ENCODE measurements around the gene TMEM43. TPM values are rescaled to one million over a fixed set of nuclear protein-coding genes. Genes with fewer than 3 reads are reported as not detected.

The TMEM43 gene
- total RNA-seq, 1 experiment from 2014 or later, result 32.4 TPM

DNA sequence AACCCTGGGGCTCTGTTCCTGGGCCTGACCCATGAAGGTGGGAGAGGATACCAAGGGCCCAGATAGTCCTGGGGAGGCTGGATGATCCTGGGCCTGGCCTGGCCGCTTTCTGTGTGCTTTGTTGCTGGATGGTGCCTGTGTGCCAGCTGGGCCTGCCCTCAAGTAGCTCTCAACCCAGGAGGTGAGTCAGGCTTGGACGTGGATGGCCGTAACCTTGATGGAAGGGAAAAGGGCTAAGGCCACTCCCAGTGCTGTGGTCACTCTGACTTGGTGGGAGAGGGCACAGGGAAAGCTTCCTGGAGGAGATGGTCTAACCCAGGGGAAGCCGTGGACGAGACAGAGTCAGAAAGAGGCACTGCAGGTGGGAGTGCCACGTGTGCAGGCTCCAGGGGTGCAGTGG, 9.4 kb downstream of the TMEM43 start:
- no peak overlapping the region for H3K9ac ChIP-seq (ENCODE audit: low read length)
- H3K9me3 ChIP-seq (ENCODE audit: control insufficient read depth in 1 of 2, insufficient read depth in 1 of 2, low read depth in 1 of 2, low read length in 2 of 2), result no peaks in the 10 kb centered on the region
- no peak for TF ChIP-seq CBX3 (IDR thresholded peaks at IDR 0.05; ENCODE audit: low read depth)
- TF ChIP-seq POLR2AphosphoS5 (IDR thresholded peaks at IDR 0.05; ENCODE audit: low read depth, low read length), result no peak
- TF ChIP-seq ELF1 (IDR thresholded peaks at IDR 0.05; ENCODE audit: borderline replicate concordance, low read depth), result no peak
- TF ChIP-seq ATF3 (IDR thresholded peaks at IDR 0.05), result no peak
- TF ChIP-seq POLR2A (IDR thresholded peaks at IDR 0.05; ENCODE audit: borderline replicate concordance, extremely low read depth, insufficient read depth, insufficient read length), result no peak
- no peak for TF ChIP-seq JUND (IDR thresholded peaks at IDR 0.05)
- TF ChIP-seq, protein P1, sequence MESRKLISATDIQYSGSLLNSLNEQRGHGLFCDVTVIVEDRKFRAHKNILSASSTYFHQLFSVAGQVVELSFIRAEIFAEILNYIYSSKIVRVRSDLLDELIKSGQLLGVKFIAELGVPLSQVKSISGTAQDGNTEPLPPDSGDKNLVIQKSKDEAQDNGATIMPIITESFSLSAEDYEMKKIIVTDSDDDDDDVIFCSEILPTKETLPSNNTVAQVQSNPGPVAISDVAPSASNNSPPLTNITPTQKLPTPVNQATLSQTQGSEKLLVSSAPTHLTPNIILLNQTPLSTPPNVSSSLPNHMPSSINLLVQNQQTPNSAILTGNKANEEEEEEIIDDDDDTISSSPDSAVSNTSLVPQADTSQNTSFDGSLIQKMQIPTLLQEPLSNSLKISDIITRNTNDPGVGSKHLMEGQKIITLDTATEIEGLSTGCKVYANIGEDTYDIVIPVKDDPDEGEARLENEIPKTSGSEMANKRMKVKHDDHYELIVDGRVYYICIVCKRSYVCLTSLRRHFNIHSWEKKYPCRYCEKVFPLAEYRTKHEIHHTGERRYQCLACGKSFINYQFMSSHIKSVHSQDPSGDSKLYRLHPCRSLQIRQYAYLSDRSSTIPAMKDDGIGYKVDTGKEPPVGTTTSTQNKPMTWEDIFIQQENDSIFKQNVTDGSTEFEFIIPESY (IDR thresholded peaks at IDR 0.05; ENCODE audit: extremely low read depth, insufficient replicate concordance, low read length), result no peak
- CTCF ChIA-PET, result no interaction called here
- peaks cover 6 to 14% of the 10 kb centered on the region in 2 experiments; a peak in 3 of 4 replicates for H3K4me1 ChIP-seq (ENCODE audit: control insufficient read depth in 1 of 2, insufficient read depth in 2 of 2, low read length in 2 of 2)
- intact Hi-C loops (cut with micrococcal nuclease), result no loop called here
- H3K4me2 ChIP-seq (ENCODE audit: low read length), result no peak overlapping the region
- RAD21 ChIA-PET (ENCODE audit: low non-redundant PET in 1 of 2, low total read pairs in 2 of 2, uncharacterized antibody in 2 of 2, unreplicated experiment in 2 of 2), result no interaction called here
- peaks cover 22 to 47% of the 10 kb centered on the region in 2 experiments; a peak in 3 of 4 replicates for H3K36me3 ChIP-seq (ENCODE audit: control insufficient read depth in 1 of 2, insufficient read depth in 2 of 2, low read length in 2 of 2)
- POLR2A ChIA-PET, result interaction anchor here (2.3 kb wide), 1 partner anchor 9 kb away, joined by 8 read pairs; the partner anchor contains the start of genes CHCHD4 and TMEM43
- no peak for ATAC-seq
- H3K27me3 ChIP-seq (ENCODE audit: insufficient read depth, low read length), result no peaks in the 10 kb centered on the region
- no peaks in the 10 kb centered on the region for H4K20me1 ChIP-seq (ENCODE audit: insufficient read depth)
- no peaks in the 10 kb centered on the region for H3K9me2 ChIP-seq (ENCODE audit: insufficient read depth)
- no peak for DNase-seq (ENCODE audit: low read depth, low spot score)
- BruUV-seq (replicated peaks), result no TSS peak
- H3K27ac ChIP-seq (ENCODE audit: low read depth, low read length), result no peak overlapping the region
- no peak overlapping the region for H3K4me3 ChIP-seq (replicated peaks in 1 of 2; ENCODE audit: low read depth in 1 of 2, low read length in 2 of 2)
- H3K79me2 ChIP-seq (ENCODE audit: insufficient read depth, low read length), result peaks cover 4% of the 10 kb centered on the region
- no peak overlapping the region for H2AFZ ChIP-seq (ENCODE audit: low read depth, low read length, poor library complexity, severe bottlenecking)

DNA sequence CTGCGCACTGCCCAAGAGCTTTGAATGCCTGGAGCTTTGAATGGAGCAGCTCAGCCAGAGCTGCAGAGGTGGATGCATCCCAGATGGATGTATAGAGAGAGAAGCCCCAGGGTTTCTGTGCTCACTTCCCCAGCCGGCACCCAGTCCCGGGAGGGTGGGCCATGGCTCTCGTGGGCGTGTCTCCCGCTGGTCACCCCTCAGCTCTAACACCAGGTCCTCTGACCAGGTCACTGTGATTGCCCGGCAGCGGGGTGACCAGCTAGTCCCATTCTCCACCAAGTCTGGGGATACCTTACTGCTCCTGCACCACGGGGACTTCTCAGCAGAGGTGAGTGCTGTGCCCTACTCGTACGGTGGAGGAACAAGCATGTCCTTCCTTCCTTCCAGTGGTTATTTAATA, 10.7 kb downstream of the TMEM43 start:
- DNase-seq (ENCODE audit: low read depth, low spot score) (no peak), ATAC-seq (no peak)
- Histone ChIP-seq H3K4me2 (ENCODE audit: low read length) (no peak overlapping the region), H3K27me3 (ENCODE audit: insufficient read depth, low read length) (no peaks in the 10 kb centered on the region), H4K20me1 (ENCODE audit: insufficient read depth) (no peaks in the 10 kb centered on the region), H3K9me3 (ENCODE audit: control insufficient read depth in 1 of 2, insufficient read depth in 1 of 2, low read depth in 1 of 2, low read length in 2 of 2) (no peaks in the 10 kb centered on the region), H3K4me1 (ENCODE audit: control insufficient read depth in 1 of 2, insufficient read depth in 2 of 2, low read length in 2 of 2) (peaks cover 6 to 14% of the 10 kb centered on the region in 2 experiments; a peak in 3 of 4 replicates), H3K79me2 (ENCODE audit: insufficient read depth, low read length) (no peaks in the 10 kb centered on the region), H3K36me3 (ENCODE audit: control insufficient read depth in 1 of 2, insufficient read depth in 2 of 2, low read length in 2 of 2) (peaks cover 18 to 46% of the 10 kb centered on the region in 2 experiments; a peak in 3 of 4 replicates), H3K27ac (ENCODE audit: low read depth, low read length) (no peak overlapping the region), H3K4me3 (replicated peaks in 1 of 2; ENCODE audit: low read depth in 1 of 2, low read length in 2 of 2) (no peak overlapping the region), H3K9ac (ENCODE audit: low read length) (no peak overlapping the region), H3K9me2 (ENCODE audit: insufficient read depth) (no peaks in the 10 kb centered on the region), H2AFZ (ENCODE audit: low read depth, low read length, poor library complexity, severe bottlenecking) (no peak overlapping the region)
- ChIA-PET POLR2A (interaction anchor here (2.3 kb wide), 1 partner anchor 10 kb away, joined by 8 read pairs; the partner anchor contains the start of genes CHCHD4 and TMEM43), RAD21 (ENCODE audit: low non-redundant PET in 1 of 2, low total read pairs in 2 of 2, uncharacterized antibody in 2 of 2, unreplicated experiment in 2 of 2) (no interaction called here), CTCF (no interaction called here)
- TF ChIP-seq EGR1 (IDR thresholded peaks at IDR 0.05; ENCODE audit: low read depth) (no peak), MAX (IDR thresholded peaks at IDR 0.05) (no peak)
- intact Hi-C loops (cut with micrococcal nuclease), result no loop called here
- BruUV-seq (replicated peaks), result no TSS peak
